DMS114 treated with DMSO at 0.1 percent for 48 hours (cell line): ENCODE measurements around the gene CD36.

Experiments
- DNase-seq: peaks from one replicate; lab custom pipeline; 2025; ENCODE audit not compliant: unreplicated experiment; lab: John Stamatoyannopoulos, UW

The CD36 gene

GRCh38 chr7:80686576-80686975 is 48.1 kb downstream of the CD36 start:
- DNase-seq, result no peak

- DNase-seq, result peak; percentile 73
Observed at GRCh38 chr7:80699045-80699638, 60.7 kb downstream of the CD36 start.

GRCh38 chr7:80699721-80700256 is 61.3 kb downstream of the CD36 start:
- no peak for DNase-seq

GRCh38 chr7:80703272-80703671 is 64.8 kb downstream of the CD36 start:
- no peak for DNase-seq

GRCh38 chr7:80705130-80705781 is 66.8 kb downstream of the CD36 start:
- no peak for DNase-seq

- DNase-seq, result no peak
Observed at GRCh38 chr7:80707318-80707717, 68.9 kb downstream of the CD36 start.

- DNase-seq, result no peak
Observed at GRCh38 chr7:80708123-80708522, 69.7 kb downstream of the CD36 start.

GRCh38 chr7:80711531-80711930 is 73.1 kb downstream of the CD36 start:
- DNase-seq, result no peak

- DNase-seq, result no peak
Observed at GRCh38 chr7:80719261-80719660, 80.8 kb downstream of the CD36 start.

- no peak for DNase-seq
Observed at GRCh38 chr7:80720146-80720545, 81.7 kb downstream of the CD36 start.

- DNase-seq, result no peak
Observed at GRCh38 chr7:80721883-80722615, 83.6 kb downstream of the CD36 start.

GRCh38 chr7:80722616-80723195 is 84.3 kb downstream of the CD36 start:
- DNase-seq, result no peak

- no peak for DNase-seq
Observed at GRCh38 chr7:80724249-80724871, 85.9 kb downstream of the CD36 start.

- DNase-seq, result no peak
Observed at GRCh38 chr7:80725181-80725611, 86.8 kb downstream of the CD36 start.
